OCI-LY1 (cell line): Measurements from ENCODE around the gene ZNF683.
"Not testable (repeated sequence)": the region's sequence is repeated elsewhere in the genome, so short reads cannot be mapped to it uniquely, and the experiment has no call there.

ENCODE experiments used
- H2AFZ ChIP-seq: fragments of 200-600 bp; sonication (generic), shearing (Covaris generic); 2 replicates; pipeline ENCODE4 v1.6.0; 2014; ENCODE audit warnings: antibody characterized with exemption, mild to moderate bottlenecking, low read length
- H3F3A ChIP-seq: fragments of 200-600 bp; sonication (generic), shearing (Covaris generic); 2 replicates; pipeline ENCODE4 v1.6.0; 2014; ENCODE audit warnings: mild to moderate bottlenecking, antibody characterized with exemption, low read length, moderate library complexity; ENCODE audit not compliant: insufficient read depth
- H3K27ac ChIP-seq: fragments of 200-600 bp; sonication (generic); 2 replicates; pipeline ENCODE4 v1.5.1; 2014; ENCODE audit warnings: low read length, mixed run types, mild to moderate bottlenecking, low read depth; ENCODE audit not compliant: poor library complexity, severe bottlenecking
- H3K27me3 ChIP-seq: fragments of 200-600 bp; sonication (generic); 2 replicates; pipeline ENCODE4 v1.6.0; 2014; ENCODE audit warnings: antibody characterized with exemption, mild to moderate bottlenecking, low read length, moderate library complexity; ENCODE audit not compliant: insufficient read depth
- H3K36me3 ChIP-seq: fragments of 200-600 bp; sonication (generic); 2 replicates; pipeline ENCODE4 v1.6.1; 2014; ENCODE audit warnings: mild to moderate bottlenecking, antibody characterized with exemption, low read length, moderate library complexity, mixed read lengths; ENCODE audit not compliant: insufficient read depth
- H3K4me1 ChIP-seq: fragments of 200-600 bp; sonication (generic); 2 replicates; pipeline ENCODE4 v1.5.1; 2014; ENCODE audit warnings: mild to moderate bottlenecking, low read length, moderate library complexity; ENCODE audit not compliant: insufficient read depth, severe bottlenecking
- H3K4me2 ChIP-seq: fragments of 200-600 bp; sonication (generic), shearing (Covaris generic); 2 replicates; pipeline ENCODE4 v1.6.1; 2014; ENCODE audit warnings: low read length
- H3K4me3 ChIP-seq: fragments of 200-600 bp; sonication (generic); 2 replicates; pipeline ENCODE4 v1.5.1; 2014; ENCODE audit warnings: low read length, low read depth, mild to moderate bottlenecking, mixed read lengths; ENCODE audit not compliant: poor library complexity, severe bottlenecking
- H3K79me2 ChIP-seq: fragments of 200-600 bp; shearing (Covaris generic); 2 replicates; pipeline ENCODE4 v1.6.1; 2016; ENCODE audit warnings: mixed run types, low read length, mixed read lengths; ENCODE audit not compliant: insufficient read depth
- H3K9ac ChIP-seq: fragments of 200-600 bp; sonication (generic), shearing (Covaris generic); 2 replicates; pipeline ENCODE4 v1.6.1; 2014; ENCODE audit warnings: mild to moderate bottlenecking, low read length, mixed read lengths
- H3K9me2 ChIP-seq: fragments of 200-600 bp; sonication (generic), shearing (Covaris generic); 2 replicates; pipeline ENCODE4 v1.6.1; 2014; ENCODE audit warnings: low read depth, mild to moderate bottlenecking, low read length, mixed read lengths
- H3K9me3 ChIP-seq: fragments of 200-600 bp; shearing (Covaris generic); 2 replicates; pipeline ENCODE4 v1.6.1; 2014; ENCODE audit warnings: low read length, mixed read lengths
- H4K20me1 ChIP-seq: fragments of 200-600 bp; sonication (generic), shearing (Covaris generic); 2 replicates; pipeline ENCODE4 v1.6.0; 2016; ENCODE audit warnings: mild to moderate bottlenecking, low read length; ENCODE audit not compliant: insufficient read depth
- CTCF ChIP-seq: fragments of 200-600 bp; sonication (generic), shearing (Covaris generic); IDR thresholded peaks from 2 replicates; pipeline ENCODE4 v1.5.1; 2017; ENCODE audit warnings: mild to moderate bottlenecking, antibody characterized with exemption, low read length, moderate library complexity, mixed read lengths
- EZH2 ChIP-seq: fragments of 200-600 bp; sonication (generic), shearing (Covaris generic); IDR thresholded peaks from 2 replicates; pipeline ENCODE4 v1.8.0; 2017; ENCODE audit warnings: borderline replicate concordance, mixed run types, mild to moderate bottlenecking, antibody characterized with exemption, low read length, moderate library complexity, mixed read lengths

ZNF683 gene

GRCh38 chr1:26376050-26376449 is 3.5 kb upstream of the ZNF683 start:
- Histone ChIP-seq H4K20me1 (no peaks in the 10 kb centered on the region), H3K27ac (no peak overlapping the region), H3K4me3 (no peak overlapping the region), H3F3A (no peaks in the 10 kb centered on the region), H3K27me3 (no peaks in the 10 kb centered on the region), H3K36me3 (no peaks in the 10 kb centered on the region), H3K79me2 (no peaks in the 10 kb centered on the region), H3K4me2 (no peak overlapping the region), H2AFZ (no peak overlapping the region), H3K4me1 (no peaks in the 10 kb centered on the region), H3K9me2 (no peaks in the 10 kb centered on the region), H3K9me3 (no peaks in the 10 kb centered on the region), H3K9ac (no peak overlapping the region)
- no peak for TF ChIP-seq EZH2
- TF ChIP-seq CTCF, result no peak

GRCh38 chr1:26375081-26375480 is 2.5 kb upstream of the ZNF683 start:
- TF ChIP-seq CTCF (no peak), EZH2 (no peak)
- H2AFZ ChIP-seq, result no peak overlapping the region
- no peaks in the 10 kb centered on the region for H3K4me1 ChIP-seq
- no peak overlapping the region for H3K9ac ChIP-seq
- no peaks in the 10 kb centered on the region for H3K36me3 ChIP-seq
- H3K4me2 ChIP-seq, result no peak overlapping the region
- H3K27me3 ChIP-seq, result no peaks in the 10 kb centered on the region
- H4K20me1 ChIP-seq, result no peaks in the 10 kb centered on the region
- no peaks in the 10 kb centered on the region for H3K79me2 ChIP-seq
- no peaks in the 10 kb centered on the region for H3K9me2 ChIP-seq
- H3K27ac ChIP-seq, result no peak overlapping the region
- H3K4me3 ChIP-seq, result no peak overlapping the region
- no peaks in the 10 kb centered on the region for H3F3A ChIP-seq
- no peaks in the 10 kb centered on the region for H3K9me3 ChIP-seq

- H3K9me3 ChIP-seq, H3K27me3 ChIP-seq, H3K4me3 ChIP-seq, H4K20me1 ChIP-seq, H3F3A ChIP-seq, H3K4me1 ChIP-seq, H3K9me2 ChIP-seq, H3K36me3 ChIP-seq, H3K27ac ChIP-seq, H3K4me2 ChIP-seq, H2AFZ ChIP-seq, H3K9ac ChIP-seq, H3K79me2 ChIP-seq: not testable (repeated sequence)
Measured at GRCh38 chr1:26374361-26374760, 1.8 kb upstream of the ZNF683 start.

- no peaks in the 10 kb centered on the region for H3K27me3 ChIP-seq
- no peaks in the 10 kb centered on the region for H3K9me2 ChIP-seq
- H3K4me1 ChIP-seq, result no peaks in the 10 kb centered on the region
- no peaks in the 10 kb centered on the region for H3K9me3 ChIP-seq
- no peak overlapping the region for H3K9ac ChIP-seq
- H3K27ac ChIP-seq, result no peak overlapping the region
- H3K4me2 ChIP-seq, result no peak overlapping the region
- TF ChIP-seq EZH2, result no peak
- no peak for TF ChIP-seq CTCF
- no peaks in the 10 kb centered on the region for H3K79me2 ChIP-seq
- no peak overlapping the region for H3K4me3 ChIP-seq
- no peak overlapping the region for H2AFZ ChIP-seq
- no peaks in the 10 kb centered on the region for H3F3A ChIP-seq
- no peaks in the 10 kb centered on the region for H3K36me3 ChIP-seq
- H4K20me1 ChIP-seq, result no peaks in the 10 kb centered on the region
Measured at GRCh38 chr1:26373789-26374188, 1.2 kb upstream of the ZNF683 start.
